GM19240 (cell line): ENCODE measurements around the gene RPL15.

Experiments used
- DNase-seq: peaks from one replicate; pipeline ENCODE4 v3.0.0; 2011; ENCODE audit warnings: low spot score; ENCODE audit not compliant: insufficient read length

RPL15 gene

DNA sequence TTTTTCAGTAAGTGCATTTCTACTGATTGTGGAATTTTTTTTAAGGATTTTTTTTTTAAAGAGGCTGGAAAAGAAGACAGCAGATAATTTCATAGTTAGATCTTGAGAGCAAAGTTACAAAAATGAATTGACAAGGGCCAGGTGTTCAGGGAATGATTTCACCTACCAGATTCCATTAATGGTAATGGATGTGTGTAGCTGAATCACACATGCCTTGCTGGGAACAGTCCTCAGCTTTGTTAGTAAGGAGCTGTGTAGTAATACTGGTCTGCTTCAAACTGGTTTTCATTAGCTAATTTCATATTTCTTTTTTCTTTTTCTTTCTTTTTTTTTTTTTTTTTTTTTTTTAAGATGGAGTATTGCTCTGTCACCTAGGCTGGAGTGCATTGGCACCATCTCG, 44.1 kb downstream of the RPL15 start:
- no peak for DNase-seq

- DNase-seq = no peak
Observed at GRCh38 chr3:23961913-23962312, 45.0 kb downstream of the RPL15 start.

DNA sequence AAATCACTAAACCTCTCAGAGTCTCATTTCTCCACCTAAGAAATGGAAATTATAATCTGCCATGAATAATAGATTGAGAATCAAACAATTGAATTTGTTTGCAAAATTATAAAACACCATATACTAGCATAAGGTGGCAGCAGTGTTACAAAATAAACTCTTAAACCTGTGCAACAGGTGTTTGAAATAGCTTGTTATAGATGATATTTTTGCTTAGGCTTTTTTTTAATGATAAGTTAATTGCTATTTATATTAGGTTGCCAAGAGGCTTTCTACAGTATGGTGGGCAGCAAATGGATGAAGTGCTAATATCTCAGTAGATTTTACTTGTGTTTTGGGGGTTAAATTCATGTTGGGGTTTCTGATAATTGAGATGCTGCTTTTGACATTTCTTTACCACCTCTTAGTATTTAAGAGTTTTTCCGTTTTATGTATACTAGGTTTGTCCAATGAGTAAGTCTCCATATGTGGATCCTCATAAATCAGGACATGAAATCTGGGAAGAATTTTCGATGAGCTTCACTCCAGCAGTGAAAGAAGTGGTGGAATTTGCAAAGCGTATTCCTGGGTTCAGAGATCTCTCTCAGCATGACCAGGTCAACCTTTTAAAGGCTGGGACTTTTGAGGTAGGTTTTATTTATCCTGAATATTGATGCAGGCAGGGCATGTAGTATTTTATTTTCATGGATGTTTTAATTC, 47.8 kb downstream of the RPL15 start:
- DNase-seq = no peak

DNA sequence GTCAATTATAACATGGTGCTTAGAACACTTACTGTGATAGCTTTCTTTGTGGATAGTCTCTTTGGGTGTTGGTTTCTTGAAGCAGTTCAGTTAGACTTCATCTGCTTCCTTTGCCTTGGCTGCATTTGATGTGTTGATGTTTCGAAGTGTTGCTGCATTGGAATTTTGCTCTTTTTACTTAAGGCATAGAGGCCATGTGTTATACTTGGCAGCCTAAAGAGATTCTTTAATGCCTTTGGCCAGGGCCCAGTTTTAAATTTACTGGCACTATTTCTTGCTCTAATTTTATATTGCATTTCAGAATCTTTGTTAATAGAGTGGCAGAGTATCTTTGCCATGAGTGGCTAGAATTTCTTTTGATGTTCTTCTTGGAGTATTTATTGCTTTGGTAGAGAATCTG, 49.4 kb downstream of the RPL15 start:
- DNase-seq = no peak

DNA sequence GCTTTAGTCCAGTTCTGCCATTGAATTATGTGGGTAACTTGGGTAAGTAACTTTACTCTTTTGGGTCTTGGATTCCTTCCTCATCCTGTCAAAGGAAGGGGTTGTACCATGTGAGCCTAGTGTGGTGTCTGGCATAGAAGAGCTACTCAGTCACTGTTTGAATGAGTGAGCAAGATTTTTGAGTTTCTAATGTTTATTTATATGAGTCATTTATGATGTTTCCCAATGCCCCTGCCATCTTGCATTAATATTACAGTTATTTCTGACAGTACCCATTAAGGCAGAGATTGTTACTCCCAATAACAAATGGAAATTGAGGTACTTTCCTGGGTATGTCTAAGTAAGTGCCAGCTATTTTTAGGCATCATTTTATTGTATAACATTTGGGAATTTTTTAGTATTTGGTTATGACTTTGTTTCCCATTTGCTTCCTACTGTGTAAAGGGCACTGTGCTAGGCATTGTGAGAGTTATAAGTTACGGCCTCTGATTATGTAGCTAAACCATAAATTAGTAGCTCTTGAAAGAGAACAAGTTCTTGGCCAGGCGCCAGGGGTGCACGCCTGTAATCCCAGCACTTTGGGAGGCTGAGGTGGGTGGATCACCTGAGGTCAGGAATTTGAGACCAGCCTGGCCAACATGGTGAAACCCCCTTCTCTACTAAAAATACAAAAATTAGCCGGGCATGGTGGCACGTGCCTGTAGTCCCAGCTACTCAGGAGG, 51.7 kb downstream of the RPL15 start:
- DNase-seq = no peak

GRCh38 chr3:23969393-23969792, 52.5 kb downstream of the RPL15 start:
- DNase-seq = no peak
